Subcutaneous adipose tissue (tissue), 4 donors: Measurements from ENCODE around the gene HSPB3. TPM values are rescaled to one million over a fixed set of nuclear protein-coding genes. Genes with fewer than 3 reads are reported as not detected.

Source experiments
- CTCF ChIP-seq: fragments of 450-650 bp; IDR thresholded peaks from one replicate; pipeline ENCODE4 v1.5.1; 2016; ENCODE audit warnings: low read depth, mild to moderate bottlenecking, control low read depth, antibody characterized with exemption, moderate library complexity
- total RNA-seq, 4 donors: library from RNA; depleted of rRNA; stranded (reverse); fragments of >200 nt; gene quantifications; one replicate each; pipeline ENCODE4 v1.1.0, GENCODE V29; 2016

The HSPB3 gene
- total RNA-seq, result not detected

GRCh38 chr5:54455413-54456157 is at the start of gene HSPB3:
TSS of gene HSPB3 (plus strand) at chr5:54455699. CDS start at chr5:54455790, 91 bp downstream.
- no peak for TF ChIP-seq CTCF

GRCh38 chr5:54411176-54411575 is 44.3 kb upstream of the HSPB3 start:
- TF ChIP-seq CTCF, result no peak

GRCh38 chr5:54412913-54413312 is 42.6 kb upstream of the HSPB3 start:
- TF ChIP-seq CTCF, result no peak

- TF ChIP-seq CTCF, result no peak
Observed at GRCh38 chr5:54415147-54415546, 40.4 kb upstream of the HSPB3 start.

- TF ChIP-seq CTCF, result no peak
Observed at GRCh38 chr5:54415896-54416601, 39.5 kb upstream of the HSPB3 start.

- TF ChIP-seq CTCF, result no peak
Observed at GRCh38 chr5:54421976-54422375, 33.5 kb upstream of the HSPB3 start.

- TF ChIP-seq CTCF, result no peak
Observed at GRCh38 chr5:54425258-54425657, 30.2 kb upstream of the HSPB3 start.
